NCI-H146 treated with DMSO at 0.1 percent for 48 hours (cell line): ENCODE results near the gene SLC29A3.

ENCODE experiments used
- DNase-seq: peaks from one replicate; lab custom pipeline; 2025; ENCODE audit not compliant: unreplicated experiment; lab: John Stamatoyannopoulos, UW

SLC29A3 gene

DNA sequence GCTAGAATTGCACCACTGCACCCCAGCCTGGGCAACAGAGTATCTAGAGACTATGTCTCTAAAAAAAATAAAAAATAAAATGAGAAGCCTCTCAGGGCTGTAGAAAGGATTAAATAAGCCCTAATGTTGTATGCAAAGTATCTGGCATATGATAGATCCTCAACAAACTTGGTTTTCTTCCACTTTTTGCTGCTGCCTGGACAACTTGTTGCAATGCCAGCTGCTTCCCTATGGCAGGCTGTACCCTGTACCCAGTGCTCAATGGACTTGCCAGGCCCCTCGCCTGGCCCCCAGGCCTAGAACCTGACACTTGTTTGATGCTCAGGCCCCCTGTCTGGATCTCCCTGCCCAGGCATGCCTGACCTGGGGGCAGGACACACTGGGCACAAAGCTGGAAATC lies 49.1 kb downstream of the SLC29A3 start:
- no peak for DNase-seq

DNA sequence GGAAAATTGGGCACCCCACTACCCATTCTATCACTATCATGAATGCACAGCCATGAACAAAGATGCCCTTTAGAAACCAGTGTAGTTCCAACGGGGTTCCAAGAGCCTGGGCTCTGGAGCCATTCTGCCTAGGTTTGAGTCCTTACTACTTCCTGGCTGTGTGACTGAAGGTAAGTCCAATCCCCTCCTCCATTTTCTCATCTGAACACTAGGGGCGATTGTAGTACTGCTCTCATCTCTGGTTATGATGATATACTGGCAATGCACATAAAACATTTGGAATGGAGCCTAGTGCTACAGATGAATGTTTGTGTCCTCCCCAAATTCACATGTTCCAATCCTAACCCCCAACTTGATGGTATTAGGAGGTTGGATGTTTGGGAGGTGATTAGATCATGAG lies 49.6 kb downstream of the SLC29A3 start:
- no peak for DNase-seq

DNA sequence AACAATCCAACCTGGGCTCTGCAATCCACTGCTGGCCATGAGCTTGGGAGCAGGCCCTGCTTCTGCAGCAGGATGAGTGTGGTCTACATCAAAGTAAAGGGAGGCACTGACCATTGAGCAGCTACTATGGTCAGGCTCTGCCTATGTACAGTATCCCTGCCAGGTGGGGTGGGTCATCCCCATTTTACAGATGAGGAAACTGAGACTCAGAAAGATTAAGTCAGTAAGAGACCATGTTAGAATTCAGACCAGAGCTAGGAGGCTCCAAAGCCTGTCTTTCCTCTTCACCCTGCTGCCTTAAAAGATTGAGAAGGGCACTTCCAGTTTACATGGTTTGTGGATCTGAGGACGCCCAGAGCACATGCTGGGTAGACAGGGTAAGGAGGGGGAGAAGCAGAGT lies 50.5 kb downstream of the SLC29A3 start:
- DNase-seq, result no peak

DNA sequence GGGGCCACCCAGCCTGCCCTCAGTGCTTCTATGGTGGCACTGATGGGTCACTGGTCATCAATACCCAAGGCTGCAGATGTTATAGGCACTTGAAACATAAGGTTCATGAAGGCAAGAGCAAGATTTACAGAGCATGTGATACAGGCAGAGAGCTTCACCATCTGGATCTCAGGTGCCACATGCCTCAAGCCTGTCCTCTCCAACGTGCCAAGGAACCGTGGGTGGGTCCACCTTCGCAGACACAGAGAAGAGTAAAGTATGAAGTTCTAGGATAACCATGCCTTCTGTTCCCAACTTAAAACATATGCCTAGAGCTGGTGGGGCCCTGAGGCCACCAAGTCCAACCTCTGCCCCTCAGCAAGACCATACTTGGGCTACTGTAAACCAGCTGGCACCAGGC lies 51.0 kb downstream of the SLC29A3 start:
- no peak for DNase-seq

DNA sequence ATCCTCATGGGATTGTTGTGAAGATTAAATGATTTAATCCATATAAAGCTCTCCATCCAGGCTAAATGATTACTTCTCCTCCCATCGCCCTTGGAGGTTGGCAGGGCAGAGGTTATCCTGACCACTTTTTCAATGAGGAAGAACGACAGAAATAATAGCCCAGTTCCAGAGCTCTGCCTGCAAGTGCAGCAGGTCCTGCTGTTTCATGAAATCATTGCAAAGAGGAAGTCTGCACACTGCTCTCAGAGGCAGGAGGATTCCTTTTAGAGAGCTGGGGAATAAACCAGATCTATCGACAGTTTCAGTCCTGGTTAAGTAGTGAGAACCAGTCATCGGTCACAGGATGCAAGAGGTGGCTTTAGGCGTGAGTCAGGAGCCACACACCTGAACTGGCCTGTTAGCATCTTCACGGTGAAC lies 52.7 kb downstream of the SLC29A3 start:
- DNase-seq, result no peak

DNA sequence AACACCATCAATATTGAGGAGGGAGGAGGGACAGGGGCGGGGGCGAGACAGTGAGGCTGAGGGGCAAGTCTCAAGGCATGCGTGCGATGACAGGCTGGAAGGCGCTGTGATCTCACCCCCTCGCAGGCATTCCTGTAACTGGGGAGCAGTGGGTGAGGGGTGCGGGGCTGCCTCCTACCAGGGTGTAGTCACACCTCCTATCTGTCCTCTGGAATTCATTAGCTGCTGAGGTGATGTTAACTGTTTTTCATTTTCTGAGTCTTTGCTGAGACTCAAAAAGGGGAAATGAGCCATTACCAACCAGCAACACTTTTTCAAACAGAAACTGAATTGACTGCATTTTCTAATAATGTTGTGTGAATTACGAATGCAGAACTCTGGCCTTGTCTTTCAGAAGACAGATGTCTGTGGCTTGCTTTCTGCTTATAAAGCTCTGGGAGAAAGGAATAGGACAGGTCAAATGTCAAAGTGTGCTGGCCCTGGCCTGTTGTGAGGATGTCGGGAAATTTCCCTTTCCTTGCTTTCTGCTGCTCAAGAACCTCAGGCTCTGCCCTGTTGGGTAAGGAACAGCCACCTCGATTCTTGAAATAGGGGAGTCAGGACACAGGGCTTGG lies 53.9 kb downstream of the SLC29A3 start:
- no peak for DNase-seq

DNA sequence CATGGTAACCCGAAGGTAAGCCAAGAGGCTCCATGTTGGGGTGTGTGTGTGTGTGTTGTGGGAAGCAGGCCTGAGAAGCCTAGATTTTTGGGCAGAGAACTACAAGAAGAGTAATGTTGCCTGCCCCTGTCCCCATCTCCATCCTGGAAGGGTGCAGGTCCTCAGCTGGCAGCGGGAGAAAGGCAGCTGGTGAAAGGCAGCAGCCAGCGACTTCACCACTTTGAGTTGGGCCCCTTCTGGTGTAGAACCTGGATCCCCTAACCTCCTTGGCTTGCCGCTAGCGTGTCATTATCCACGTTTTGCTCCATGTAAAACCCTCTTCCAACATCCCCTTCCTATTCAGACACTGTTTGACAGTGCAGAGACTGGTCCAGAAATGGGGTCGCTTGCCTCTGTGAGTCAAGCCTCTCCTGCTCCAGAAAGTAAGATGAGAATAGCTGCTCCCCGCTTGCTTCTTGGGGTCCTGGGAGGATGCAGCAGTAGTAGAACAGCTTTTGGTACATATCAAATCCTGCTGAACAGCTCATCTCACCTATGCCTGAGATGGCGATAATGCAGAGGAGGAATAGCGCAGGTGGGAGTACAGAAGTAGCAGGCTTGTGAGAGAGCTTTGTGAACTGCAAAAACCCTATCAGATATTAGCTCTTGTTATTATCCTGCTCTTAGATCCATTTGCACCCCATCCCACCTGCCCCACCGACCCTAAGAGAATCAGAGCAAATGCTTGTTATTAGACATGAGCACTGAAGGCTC lies 55.6 kb downstream of the SLC29A3 start:
- DNase-seq, result no peak

DNA sequence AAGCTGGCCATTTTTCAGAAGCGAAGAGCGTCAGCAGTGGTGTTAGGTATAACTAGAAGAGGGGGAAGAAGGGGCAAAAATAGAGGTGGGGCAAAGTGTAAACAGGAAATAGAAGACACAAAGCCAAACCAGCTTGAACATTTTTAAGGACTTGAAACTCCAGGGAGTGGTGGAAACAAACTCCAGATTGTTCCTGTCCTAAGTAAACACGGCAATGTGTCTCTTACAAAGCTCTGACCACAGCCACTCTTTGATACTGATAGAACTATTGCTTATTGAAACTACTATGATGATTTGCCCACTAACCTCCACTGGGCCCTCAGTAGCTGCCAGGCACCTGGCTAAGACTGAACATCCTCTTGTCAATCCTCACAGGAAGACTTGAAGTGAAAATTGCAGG lies 56.9 kb downstream of the SLC29A3 start:
- DNase-seq, result no peak

DNA sequence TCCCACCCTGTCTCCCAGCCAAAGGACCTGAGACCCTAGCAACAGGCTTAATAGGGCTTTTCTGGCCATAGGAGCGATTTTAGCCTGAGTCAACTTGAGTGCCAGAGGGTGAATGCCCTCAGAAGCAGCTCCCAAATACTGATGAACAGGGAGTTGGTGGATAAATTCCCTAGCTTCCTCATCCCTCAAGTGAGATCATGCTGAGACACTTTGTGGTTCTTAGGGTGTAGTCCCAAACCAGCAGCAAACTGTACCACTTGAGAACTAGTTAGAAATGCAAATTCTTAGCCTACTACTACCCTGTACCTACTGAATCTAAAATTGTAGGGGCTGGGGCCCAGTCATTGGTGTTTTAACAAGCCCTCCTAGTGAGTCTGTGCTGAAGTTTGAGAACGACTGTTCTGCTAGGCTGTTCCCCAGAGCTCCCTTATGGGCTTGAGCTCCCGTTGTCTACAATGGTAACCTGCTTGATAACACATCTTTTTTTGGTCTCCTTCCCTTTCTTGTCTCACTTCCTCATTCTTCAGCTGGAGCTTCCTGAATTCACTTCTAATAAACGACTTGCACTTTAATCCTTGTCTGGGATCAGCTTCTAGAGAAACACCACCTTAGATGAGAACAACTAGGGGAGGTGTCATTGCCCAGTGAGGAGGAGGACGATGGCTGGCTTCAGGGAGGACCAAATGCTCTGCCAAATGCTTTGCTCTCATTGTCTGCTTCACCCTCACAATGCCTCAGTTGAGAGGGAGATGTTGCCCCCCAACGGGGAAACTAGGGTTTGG lies 59.5 kb downstream of the SLC29A3 start:
- no peak for DNase-seq

DNA sequence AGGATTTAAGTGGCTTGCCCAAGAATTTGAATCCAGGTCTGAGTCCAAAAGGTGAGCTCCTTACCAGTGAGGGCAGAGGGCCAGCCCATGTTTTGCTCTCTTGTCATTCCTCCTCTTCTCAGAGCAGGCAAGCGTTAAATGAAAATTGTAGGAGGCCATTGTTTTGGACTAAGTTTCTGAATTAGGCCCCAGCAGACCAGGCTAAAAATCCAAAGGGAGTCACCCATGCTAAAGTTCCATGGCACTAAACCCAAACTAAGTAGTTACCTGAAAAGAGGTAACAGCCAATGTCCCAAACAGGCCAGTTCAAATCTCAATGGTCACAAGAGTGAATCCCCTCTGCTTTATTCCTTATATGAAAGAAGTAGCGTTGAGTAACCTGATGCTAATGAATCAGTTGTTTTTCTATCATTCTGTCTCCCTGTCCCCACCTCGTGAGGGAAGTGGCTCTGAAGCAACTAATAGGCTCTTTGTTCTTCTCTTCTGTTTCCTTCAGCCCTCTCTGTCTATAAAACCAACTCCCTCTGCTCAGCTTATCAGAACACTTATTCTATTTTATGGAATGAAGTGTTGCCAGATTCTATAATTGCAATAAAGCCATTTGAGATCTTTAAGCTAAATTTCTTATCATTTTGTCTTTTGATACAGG lies 60.2 kb downstream of the SLC29A3 start:
- DNase-seq, result no peak

DNA sequence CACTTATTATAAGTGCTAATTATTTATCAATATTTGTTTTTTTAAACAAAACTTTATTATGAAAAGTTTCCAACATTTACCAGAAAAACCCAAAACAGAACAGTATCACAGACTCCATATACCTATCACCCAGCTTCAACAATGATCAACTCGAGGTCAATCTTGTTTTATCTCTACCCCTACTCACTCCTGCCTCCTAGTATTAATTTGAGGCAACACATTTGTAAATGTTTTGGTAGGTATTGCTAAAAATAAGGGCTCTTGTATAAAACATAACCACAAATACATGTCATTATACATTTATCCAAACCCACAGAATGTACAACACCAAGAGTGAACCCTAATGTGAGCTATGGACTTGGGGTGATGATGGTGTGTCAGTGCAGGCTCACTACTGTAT lies 61.8 kb downstream of the SLC29A3 start:
- DNase-seq, result no peak

DNA sequence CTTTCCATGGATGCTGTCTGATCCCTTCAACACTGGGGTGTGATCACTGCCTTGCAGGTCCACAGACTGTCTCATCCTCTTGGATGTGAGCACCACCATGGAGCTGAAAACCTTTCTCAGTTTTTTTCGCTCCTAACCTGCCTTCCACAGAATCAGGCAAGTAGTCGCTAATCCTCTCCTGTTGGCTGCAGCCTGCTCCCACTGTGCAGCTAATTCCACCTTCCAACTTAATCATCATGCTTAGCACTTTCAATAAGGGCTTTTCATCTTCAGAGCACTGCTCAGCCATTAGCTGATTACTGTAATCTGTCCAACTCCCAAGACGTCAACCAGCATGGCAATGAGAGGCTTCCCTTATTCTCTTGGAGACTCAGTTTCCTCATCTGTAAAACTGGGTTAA lies 62.6 kb downstream of the SLC29A3 start:
- DNase-seq, result no peak

DNA sequence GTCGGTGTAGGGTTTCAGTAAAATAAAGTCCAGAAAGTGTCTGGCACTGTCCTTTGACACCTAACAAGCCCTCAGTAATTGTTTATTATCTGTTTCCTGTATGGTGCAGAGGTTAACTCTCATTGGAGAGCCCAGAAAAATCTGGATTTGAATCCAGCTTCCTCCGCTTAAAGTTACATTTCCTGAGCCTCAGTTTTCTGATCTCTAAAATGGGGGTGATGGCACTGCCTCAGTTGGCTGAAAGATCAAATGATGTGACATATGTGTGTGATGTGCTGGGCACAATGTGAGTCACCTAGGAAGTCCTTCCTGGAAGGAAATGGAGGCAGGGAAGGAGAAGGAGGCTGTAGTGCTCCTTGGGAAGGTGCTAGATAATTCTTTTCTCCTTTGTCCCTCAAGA lies 63.0 kb downstream of the SLC29A3 start:
- DNase-seq, result no peak

DNA sequence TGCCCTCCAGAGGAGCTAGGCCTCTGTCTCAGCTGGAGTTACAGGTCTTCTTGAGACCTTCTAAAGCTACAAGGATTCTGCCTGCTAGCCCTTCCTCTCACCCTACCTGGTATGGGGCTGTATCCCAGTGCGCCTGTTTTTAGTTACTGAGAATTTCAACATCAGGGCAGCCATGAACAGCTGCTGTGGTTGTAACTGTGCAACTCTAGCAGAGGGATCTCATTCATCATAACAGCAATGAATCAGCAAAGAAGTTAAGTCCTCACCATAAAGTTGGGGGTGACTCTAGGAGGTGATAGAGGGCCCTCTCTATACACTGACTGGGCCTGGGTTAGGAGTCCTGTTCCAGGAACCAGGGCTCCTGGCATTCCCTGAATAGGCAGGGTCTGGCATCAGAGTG lies 63.7 kb downstream of the SLC29A3 start:
- no peak for DNase-seq

DNA sequence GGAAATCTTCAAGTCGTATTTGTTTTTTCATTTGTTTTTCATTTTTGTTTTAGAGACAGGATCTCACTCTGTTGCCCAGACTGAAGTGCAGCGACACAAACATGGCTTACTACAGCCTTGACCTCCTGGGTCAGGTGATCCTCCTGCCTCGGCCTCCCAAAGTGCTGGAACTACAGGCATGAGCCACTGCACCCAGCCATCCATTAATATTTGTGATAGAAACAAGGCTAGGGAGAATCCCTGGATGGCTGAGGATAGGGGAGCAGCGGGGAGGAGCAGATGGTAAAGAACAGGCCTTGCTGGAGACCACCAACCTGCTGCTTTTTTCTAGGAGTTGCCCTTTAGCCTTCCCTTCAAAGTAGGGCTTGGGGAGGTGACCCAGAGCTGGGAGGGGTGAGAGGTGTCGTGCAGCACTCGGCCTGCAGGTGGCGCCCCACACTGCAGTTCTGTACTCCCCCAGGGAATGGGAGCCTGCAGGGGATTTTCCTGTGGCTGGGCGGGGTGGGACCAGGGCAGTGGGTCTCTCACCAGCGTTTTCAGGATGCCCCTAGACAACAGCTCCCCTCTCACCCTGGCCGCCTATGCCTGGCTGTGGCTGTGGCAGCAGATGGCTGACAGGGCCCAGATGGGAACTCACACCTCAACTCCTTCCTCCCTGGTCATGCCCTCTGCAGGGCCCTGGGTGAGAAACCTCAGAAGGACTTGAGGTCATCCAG lies 65.1 kb downstream of the SLC29A3 start:
- peak; percentile 15 for DNase-seq

DNA sequence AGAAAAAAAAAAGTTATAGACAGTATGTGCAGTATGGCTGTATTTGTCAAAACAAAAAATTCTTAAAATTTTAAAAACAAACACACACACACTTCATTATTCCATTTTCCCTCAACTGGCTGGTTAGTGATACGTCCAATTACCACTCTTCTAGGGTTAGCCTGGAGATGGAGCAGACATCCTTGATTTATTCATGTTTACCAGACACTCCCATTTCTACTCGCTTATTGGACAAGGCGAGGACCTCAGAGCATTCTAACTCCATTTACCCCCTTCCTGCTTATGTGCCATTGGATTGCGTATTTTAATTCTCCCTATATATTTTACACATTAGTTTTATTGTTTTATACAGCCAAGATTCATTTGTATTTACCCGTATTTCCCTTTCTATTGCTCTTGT lies 69.1 kb downstream of the SLC29A3 start:
- no peak for DNase-seq

DNA sequence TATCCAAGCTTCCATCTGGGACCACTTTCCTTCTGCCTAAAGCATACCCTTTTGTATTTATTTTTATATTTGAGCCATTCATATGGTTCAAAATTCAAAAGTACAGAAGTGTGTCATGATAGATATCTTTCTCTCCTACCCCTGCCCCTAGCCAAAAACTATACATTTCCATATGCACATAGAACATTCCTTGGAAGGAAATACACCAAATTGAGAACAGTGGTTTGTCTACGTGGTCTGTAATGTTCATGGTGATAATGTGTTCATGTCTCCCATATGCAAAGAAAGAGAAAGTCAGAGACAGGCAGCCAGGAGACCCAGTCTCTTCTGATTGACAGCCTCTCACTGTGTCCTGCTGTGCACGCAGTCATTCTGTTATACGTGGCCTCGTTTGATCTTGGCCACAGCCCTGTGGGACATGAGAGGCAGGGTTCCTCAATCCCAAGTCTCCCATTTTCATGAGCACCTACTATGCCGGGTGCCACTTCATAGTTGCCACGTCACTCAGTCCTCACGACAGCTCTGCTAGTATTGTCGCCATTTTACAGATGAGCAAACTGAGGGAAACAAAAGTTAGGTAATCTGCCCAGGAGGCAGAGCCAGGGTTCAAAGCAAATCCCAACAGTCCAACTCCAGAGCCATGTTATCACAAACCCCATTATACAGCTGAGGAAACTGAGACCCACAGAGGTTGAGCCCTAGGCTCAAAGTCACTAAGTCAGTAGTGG lies 69.7 kb downstream of the SLC29A3 start:
- DNase-seq, result no peak

DNA sequence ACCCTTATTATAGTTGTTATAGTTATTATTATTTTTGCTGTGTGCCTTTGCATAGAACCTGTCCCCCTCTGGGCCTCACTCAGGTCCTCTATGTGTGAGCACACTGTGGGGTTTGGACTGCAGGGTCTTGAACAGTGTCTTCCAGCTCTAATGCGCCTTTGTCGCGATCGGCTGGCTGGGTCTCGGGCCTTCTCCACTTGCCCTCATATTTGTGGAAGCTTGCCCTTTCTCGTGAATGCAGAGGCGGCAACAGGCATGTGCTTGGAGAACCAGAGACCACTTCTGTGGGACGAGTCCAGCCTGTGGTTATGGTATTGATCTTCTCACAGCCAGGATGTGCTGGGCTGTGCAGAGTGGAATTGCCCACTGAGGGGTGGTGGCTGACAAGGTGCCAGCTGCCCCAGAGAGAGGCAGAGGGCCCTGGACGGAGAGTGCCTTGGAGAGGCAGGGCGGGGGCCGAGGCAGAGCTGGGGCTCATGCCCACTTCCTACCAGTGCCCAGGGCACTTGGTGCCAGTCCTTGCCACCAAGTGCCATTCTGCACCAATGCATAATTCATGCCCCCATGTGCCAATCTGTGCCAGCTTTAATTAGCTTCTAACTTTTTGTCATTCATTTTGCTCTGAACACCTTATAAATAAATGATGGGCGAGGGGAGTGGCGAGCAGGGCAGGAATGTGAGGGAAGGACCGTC lies 70.9 kb downstream of the SLC29A3 start:
- DNase-seq, result no peak

DNA sequence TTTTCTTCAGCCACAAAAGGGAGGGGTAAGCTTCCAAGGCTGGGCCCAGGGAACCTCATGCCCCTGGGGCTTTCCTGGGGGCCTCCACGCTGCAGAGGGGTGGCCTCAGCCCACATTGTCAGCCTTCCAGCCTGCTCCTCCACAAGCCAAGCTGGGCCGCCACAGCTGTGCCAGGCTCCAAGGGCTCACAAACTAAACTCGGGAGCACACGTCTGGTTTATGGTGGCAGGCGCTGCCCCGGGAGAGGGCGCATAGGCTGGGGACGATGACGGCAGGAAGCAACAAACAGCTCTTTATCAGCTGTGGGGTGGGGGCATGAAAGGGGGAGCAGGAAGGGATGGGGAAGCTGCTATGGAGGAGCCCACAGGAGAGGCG lies 71.4 kb downstream of the SLC29A3 start:
- DNase-seq, result no peak
